Hepatic stellate cell (primary cell): Measurements from ENCODE around the gene GET4.
"Not testable (repeated sequence)": the region's sequence is repeated elsewhere in the genome, so short reads cannot be mapped to it uniquely, and the experiment has no call there.

Experiments
- DNase-seq: peaks from one replicate; pipeline ENCODE4 v3.0.0; 2011; ENCODE audit warnings: low spot score

The GET4 gene

DNA sequence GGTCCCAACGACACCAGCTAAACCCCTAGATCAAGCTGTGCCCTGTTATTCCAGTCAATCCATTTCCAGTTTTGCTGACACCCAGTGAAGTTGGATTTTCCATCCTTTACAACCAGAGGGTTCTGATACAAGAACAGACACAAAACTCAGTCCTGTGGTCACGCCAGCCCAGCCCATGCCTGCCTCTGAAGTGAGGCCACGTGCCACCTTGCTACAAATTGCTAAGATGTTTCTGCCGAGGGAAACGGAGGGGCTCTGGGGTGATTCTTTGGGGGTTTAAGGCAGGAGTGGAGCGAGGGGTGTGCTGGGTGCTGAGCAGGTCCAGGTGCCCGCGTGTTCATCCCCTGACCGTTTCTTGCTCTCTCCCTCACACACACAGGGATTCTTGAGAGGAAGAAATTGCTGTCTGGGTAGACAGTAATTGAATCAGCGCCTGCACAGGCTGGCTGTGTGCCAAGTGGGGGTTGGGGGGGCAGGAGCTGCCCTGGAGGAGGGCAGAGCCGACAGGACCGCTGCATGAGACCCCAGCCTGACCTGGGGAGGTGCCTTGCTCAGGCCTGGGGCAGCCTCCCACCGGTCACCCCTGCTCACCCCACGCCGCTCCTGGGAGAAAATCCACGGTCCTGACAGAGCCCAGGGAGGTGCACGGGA is 40.1 kb downstream of the GET4 start:
- DNase-seq: no peak

- no peak for DNase-seq
These were observed 41.1 kb downstream of the GET4 start for GRCh38 chr7:917255-918117.

DNA sequence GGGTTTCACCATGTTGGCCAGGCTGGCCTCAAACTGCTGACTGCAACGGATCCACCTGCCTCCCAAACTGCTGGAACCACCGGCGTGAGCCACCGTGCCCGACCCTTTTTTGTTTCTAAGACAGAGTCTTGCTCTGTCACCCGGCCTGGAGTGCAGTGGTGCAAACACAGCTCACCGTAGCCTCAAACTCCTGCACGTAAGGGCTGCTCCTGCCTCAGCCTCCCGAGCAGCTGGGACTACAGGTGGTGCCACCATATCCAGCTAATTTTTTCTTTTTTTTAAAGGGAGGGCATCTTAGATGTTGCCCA is 41.7 kb downstream of the GET4 start:
- DNase-seq: no peak

GRCh38 chr7:918441-919113 is 42.2 kb downstream of the GET4 start:
- DNase-seq: no peak

DNA sequence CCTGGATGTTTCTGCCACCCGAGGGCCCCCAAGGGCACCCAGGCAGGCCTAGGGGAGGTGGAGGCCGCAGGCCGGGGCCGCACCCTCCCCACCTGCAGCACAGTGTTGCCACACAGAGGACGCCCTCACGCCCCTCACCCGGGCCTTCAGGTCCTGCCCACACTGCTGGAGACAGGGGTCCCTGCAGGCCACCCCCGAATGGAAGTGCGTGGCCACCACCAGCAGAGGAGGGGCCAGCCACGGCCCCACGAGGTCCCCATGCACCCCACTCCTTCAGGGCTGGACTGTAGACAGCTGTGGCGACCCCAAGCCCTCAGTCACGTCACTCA is 42.7 kb downstream of the GET4 start:
- no peak for DNase-seq

DNA sequence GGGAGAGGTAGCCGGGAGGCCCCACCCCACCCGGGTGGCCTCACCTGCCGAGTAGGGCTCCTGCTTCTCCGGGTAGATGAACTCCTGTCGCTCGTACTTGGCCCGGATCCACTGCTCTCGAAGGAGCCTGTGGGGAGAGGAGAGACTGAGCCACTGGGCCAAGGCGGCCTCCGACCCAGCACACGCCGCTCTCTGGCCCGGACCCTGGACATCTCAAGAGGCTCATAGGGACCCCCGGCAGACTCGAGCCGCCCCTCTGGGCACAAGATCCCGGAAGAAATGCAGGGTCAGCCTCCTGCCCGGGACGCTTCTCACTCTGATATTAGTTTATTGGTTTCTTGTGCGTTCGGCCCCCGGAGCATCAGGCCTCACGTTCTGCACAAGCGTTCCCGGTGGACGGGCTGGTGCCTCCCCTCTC is 43.6 kb downstream of the GET4 start:
- DNase-seq: no peak

DNA sequence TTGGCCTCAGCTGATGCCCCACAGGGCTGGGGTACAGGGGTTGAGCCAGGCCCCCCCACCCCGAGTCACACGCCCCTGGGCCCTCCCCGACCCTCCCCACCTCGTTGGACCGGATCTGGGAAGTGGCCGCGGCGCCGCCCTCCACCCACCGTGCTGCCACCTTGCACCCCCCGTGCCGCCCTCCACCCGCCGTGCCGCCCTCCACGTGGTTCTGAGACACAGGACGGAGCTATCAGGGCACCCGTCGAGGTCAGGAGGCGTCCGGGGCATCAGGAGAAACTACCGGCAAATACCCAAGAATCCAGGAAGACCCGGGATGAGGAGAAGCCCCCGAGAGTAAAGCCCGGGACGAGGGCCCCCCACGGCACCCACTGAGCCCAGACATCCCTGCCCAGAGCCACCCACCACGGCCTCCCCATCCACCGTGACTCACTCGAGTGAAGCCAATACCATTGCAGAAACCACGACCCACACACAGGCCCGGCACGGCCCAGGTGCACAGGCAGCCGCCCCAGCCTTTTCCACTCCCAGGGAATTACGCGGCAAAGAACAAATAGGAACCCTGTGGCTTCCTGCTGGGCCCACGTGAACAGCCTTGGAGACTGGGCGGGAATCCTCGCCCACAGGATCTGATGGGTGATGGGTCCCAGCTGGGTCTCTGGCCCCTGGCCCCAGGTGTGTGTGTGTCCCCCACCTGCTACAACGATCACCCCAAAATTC is 44.2 kb downstream of the GET4 start:
- DNase-seq: no peak

DNA sequence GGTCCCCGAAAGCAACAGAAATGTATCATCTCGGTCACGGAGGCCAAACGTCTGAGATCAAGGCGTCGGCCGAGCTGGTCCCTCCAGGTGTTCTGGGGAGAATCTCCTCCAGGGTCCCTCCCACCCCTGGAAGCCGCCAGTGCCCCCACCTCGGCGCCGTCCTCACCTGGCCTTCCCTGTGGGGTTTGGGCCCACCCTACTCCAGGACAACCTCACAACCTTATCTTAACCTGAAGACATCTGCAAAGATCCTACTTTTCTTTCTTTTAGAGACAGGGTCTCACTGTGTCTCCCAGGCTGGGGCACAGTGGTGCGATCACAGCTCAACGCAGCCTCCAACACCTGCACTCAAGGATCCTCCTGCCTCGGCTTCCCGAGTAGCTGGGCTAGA is 44.7 kb downstream of the GET4 start:
- no peak for DNase-seq

DNA sequence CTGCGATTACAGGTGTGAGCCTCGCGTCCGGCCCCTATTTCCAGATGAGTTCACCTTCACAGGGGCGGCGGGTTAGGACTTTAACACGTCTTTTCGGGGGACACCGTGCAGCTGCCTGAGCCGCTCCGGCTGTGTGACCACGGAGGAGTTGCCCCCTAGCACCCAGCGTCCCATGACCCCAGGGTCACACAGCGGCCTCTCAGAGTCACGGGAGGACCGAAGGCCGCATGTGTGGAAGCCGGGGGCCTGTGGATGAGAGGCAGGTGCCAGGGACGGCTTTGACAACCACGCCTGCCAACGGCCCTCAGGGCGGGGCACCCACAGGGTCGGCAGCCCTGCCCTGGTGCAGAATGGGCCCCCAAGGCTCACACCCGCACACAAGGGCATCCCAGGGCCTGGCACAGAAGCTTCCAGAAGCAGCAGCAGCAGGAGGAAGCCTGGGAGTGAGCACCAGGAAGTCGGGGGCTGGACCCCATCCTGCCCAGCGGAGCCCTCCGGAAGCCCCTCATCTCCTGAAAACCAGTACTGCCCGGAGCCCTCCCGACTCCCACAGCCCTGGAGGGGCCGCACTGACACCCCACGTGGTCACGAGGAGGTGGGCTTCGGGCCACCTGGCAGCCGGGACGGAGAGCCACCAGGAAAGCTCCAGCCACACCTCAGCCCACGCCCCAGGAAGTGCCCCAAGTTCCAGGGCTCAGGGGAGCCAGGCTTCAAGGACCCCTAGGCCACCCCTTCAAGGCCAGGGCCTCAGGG is 45.4 kb downstream of the GET4 start:
- no peak for DNase-seq

DNA sequence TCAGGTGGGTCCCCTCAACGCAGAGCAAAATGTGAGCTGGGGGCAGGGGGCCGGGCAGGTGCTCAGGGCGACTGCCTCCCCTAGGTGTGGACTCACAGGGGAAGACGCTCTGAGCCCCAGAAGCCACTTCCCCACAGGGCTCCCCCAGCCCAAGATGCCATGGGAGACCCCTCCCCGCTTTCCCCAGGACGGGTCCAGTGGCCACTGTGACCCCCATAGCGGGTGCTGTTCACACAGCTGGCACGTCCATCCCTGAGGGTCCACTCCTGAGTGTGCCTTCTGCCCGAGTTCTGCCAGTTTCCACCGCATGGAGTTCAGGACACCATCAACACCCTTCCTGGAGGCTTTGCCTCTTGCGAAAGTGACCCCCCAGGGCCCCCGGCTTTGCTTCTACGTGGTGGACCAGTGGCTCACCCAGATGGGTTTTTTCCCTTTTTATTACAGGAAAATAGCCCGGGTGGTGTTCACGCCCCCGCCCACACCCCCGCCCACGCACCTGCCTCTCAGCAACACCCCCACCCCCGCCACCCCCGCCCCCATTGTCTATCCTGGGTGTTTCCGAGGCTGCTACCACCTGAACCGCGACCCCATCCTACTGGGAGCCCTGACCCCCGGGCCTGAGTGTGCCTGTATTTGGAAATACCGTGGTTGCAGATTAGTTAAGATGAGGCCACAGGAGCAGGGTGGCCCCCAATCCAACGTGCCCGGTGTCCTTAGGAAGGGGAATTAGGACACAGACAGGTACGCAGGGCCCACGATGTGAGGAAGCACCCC is 46.2 kb downstream of the GET4 start:
- no peak for DNase-seq

DNA sequence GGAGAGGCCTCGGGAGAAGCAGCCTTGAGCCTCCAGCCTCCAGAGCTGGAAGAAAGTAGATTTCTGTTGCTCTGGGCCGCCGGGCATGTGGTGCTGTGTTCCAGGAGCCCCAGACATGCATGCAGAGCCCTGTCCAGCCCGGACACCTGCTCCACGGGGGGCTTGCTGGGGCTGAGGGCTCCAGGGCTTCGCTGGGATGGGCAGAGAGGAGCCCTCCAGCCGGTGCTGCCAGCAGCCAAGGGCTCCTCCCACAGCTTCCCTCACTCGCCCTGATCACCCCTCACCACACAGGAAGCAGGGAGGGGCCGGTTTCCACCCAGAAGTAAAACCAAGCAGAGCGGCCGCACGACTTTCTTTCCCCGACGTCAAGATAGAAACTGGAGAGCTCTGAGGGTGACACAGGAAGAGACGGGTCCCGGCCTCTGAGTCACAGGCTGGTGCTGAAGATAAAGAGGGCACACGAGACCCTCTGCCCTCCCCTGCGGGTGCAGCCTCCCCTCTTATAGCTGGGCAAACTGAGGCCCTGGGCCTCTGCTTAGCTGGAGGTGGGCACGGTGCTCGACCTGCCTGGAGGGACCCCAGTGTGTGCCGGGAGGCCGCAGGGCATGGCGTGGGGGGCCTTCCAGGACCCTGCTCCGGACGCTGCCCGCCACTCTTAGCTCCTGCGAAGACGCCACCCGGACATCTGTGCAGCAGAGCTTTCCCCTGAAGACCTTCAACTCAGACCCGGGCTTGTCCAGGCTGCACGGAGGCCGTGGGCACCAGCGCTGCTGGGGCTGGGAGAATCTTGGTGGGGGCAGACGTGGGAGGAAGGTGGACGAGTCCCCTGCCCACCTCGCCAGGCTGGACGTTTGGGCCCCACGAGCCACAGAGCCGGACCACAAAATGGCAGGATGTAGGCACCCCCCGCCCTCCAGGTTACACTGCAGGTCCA is 47.0 kb downstream of the GET4 start:
- peak; percentile 71 for DNase-seq

DNA sequence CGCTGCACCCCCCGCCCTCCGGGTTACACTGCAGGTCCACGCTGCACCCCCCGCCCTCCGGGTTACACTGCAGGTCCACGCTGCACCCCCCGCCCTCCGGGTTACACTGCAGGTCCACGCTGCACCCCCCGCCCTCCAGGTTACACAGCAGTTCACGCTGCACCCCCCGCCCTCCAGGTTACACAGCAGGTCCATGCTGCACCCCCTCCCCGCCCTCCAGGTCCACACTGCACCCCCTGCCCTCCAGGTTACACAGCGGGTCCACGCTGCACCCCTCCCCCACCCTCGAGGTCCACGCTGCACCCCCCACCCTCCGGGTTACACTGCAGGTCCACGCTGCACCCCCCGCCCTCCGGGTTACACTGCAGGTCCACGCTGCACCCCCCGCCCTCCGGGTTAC is 47.7 kb downstream of the GET4 start:
- not testable (repeated sequence) for DNase-seq

DNA sequence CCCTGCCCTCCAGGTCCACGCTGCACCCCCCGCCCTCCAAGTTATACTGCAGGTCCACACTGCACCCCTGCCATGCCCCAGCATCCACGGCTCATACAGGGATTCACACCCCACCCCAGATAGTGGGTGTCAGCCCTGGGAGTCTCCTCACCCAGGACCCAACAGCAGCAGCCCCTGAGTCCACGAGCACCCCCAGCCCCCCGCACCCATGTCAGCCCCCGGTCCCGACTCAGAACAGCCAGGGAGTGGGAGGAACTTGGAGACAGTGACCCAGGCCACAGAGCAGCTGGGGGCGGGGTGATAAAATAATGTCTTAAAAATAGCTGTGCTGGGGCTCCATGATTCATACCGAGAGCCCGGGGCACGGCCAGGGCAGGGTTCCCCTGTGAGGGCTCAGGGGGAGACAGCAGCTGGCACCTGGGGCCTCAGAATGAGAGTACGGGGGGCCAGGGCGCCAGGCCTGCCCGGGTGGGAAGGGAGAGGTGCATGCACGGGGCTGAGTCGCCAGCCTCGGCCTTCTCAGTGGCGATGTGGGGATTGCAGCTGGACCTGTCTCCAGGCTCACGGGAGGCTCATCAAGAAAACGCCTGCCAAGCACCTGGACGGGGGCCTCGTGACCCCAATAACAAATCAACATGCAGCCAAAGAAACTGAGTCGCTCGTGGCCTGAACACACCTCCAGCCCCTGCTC is 48.3 kb downstream of the GET4 start:
- DNase-seq: peak; percentile 70

DNA sequence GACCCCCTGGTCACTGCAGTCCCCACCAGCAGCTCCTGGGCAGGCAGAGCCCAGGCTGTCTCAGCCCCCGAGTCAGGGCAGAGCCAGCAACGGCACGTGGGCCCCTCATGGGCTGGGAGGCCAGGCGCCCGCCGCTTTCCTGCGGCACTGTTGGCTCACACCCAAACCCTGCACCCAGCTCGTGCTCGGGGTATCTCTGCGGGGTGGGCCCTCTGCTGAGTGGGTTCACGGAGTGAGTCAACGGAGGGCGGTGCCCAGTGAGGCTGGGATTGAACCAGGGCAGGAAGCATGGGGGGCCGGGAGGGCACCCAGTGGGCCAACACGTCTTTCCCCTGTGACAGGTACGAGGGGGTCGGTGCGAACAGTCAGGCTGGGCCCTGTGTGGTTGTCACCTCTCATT is 49.2 kb downstream of the GET4 start:
- no peak for DNase-seq

GRCh38 chr7:926061-927030 is 50.0 kb downstream of the GET4 start:
- DNase-seq: no peak

GRCh38 chr7:927031-927671 is 50.8 kb downstream of the GET4 start:
- DNase-seq: no peak

DNA sequence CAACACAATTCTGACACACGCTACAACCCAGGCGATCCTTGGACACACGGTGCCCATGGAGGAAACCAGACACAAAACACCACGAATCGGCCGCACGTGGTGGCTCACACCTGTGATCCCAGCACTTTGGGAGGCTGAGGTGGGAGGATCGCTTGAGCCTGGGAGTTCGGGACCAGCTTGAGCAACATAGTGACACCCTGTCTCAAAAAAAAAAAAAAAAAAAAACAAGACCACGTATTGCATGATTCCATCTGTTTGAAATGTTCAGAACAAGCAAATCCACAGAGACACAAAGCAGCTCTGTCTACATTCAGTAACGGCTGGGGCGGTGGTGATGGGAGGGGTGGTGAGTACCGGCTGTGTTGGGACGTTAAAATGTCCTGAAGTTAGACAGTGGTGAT is 53.0 kb downstream of the GET4 start:
- no peak for DNase-seq
